ENCODE data around the gene LRFN2.

DNA sequence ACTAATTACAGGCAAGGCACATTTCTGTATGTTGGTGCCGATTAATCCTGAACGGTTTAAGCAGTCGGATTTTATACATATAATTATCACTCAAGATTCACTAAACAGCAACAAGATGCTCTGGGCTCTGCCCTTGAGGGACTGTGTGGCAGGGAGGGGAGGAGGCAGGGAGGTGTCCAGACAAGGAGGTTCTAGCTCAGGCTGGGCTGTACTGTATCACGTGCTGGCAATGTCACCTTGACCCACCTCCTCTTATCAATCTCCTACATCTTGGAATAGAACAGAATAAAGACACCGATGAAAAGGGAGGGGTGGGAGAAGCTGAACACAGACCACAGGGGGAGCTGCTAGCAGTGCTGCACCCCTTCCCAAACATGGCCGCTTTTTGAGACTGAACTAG is 65.7 kb downstream of the LRFN2 start:
- no peak for TF ChIP-seq POLR2AphosphoS5 (IDR thresholded peaks at IDR 0.05; ENCODE audit: insufficient read depth in 1 of 2, low read depth in 1 of 2)
- TF ChIP-seq, protein P1, sequence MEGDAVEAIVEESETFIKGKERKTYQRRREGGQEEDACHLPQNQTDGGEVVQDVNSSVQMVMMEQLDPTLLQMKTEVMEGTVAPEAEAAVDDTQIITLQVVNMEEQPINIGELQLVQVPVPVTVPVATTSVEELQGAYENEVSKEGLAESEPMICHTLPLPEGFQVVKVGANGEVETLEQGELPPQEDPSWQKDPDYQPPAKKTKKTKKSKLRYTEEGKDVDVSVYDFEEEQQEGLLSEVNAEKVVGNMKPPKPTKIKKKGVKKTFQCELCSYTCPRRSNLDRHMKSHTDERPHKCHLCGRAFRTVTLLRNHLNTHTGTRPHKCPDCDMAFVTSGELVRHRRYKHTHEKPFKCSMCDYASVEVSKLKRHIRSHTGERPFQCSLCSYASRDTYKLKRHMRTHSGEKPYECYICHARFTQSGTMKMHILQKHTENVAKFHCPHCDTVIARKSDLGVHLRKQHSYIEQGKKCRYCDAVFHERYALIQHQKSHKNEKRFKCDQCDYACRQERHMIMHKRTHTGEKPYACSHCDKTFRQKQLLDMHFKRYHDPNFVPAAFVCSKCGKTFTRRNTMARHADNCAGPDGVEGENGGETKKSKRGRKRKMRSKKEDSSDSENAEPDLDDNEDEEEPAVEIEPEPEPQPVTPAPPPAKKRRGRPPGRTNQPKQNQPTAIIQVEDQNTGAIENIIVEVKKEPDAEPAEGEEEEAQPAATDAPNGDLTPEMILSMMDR (IDR thresholded peaks at IDR 0.05): no peak
